Vagina (tissue), 2 donors: ENCODE measurements around the gene SPATA16. TPM values are rescaled to one million over a fixed set of nuclear protein-coding genes. Genes with fewer than 3 reads are reported as not detected.
A peak's percentile ranks its signal among the peaks of the same experiment; 100 is the strongest.

Experiments
- DNase-seq, 2 donors: peaks; one replicate each; pipeline ENCODE4 v3.0.0-alpha.2; 2017; ENCODE audit errors: extremely low spot score in 2 of 2
- H3K27ac ChIP-seq: fragments of 200-600 bp; sonication (generic); one replicate; pipeline ENCODE4 v1.5.1; 2019
- H3K27me3 ChIP-seq: fragments of 200-600 bp; sonication (generic); one replicate; pipeline ENCODE4 v1.5.1; 2019
- H3K36me3 ChIP-seq, 2 donors: fragments of 200-600 bp; sonication (generic); one replicate each; pipeline ENCODE4 v1.5.1; 2017 to 2019
- H3K4me1 ChIP-seq: fragments of 200-600 bp; sonication (generic); one replicate; pipeline ENCODE4 v1.5.1; 2019
- H3K4me3 ChIP-seq, 2 donors: fragments of 200-600 bp; sonication (generic); 1 replicate in 1 of 2; 2 replicates in 1 of 2; pipeline ENCODE4 v1.5.1; 2016 to 2019
- H3K9me3 ChIP-seq: fragments of 200-600 bp; sonication (generic); one replicate; pipeline ENCODE4 v1.5.1; 2019
- POLR2A ChIP-seq, 2 donors: fragments of 450-650 bp; IDR thresholded peaks; one replicate each; pipeline ENCODE4 v1.6.1; 2017; ENCODE audit warnings: antibody characterized with exemption in 2 of 2, mild to moderate bottlenecking in 2 of 2, moderate library complexity in 2 of 2
- POLR2AphosphoS5 ChIP-seq, 2 donors: sonication (generic); formaldehyde crosslinking; IDR thresholded peaks; one replicate each; pipeline ENCODE4 v1.9.0; 2017; ENCODE audit warnings: antibody characterized with exemption in 2 of 2, mild to moderate bottlenecking in 2 of 2, low read depth in 1 of 2; ENCODE audit not compliant: insufficient read depth in 1 of 2
- intact Hi-C: fragments of 100-400 bp; cut with DNase I; formaldehyde crosslinking; loops from one replicate; pipeline ENCODE4 v1.15.1; 2023
- total RNA-seq: library from RNA; depleted of rRNA; stranded (reverse); fragments of >200 nt; gene quantifications from one replicate; pipeline ENCODE4 v1.2.3, GENCODE V29; 2016
- TF ChIP-seq, protein P1 (sequence below), 3 experiments: fragments of 450-650 bp in 2 of 3; fragments of 200-600 bp in 1 of 3; sonication (generic) in 1 of 3; IDR thresholded peaks; one replicate each; pipeline ENCODE4 v1.5.1; 2017 to 2019; ENCODE audit warnings: antibody characterized with exemption in 3 of 3, mild to moderate bottlenecking in 2 of 3, moderate library complexity in 2 of 3

The SPATA16 gene
- total RNA-seq, 1 donor from 2014 or later = not detected

DNA sequence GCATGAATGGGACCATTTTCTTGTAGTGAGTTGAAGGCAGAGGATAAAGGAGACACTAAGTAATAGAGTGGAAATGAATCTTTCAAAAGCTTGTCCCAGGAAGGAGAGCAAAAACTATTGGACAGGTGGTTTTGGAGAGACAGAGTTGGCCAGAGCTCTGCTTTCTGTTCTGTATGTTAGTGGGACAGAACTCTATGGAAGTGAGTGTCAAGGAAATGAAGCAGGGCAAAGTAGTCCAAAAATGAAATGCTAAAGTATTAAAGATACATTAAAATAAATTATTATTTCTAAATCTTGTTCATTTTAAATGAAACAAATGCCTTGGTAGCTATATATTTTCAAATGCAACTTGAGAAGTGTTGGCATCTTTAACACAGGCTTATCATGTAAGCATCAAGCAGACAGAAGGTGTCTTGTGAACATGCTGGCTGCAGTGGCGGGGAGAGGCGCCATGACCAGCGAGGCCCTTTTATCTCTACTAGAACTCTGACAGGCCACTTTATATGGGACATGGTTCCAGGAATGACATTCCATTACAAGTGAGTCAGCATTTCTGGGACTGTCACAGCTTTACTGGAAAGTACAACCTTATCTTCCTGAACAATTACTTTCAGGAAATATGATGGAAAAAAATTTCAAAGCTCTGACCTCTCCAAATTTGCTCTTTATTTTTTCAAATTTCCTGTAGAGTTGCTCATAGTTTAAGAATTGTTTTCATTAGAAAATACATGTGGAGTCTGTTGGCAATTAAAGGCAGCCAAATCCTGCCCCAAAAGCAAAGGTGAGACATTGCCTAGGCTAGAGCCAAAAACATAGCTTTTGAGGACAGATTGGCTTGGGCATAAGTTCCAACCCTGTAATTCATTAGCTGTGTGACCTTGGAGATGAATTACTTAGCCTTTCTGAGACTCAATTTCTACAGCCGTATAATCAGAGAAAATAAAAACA lies 284.0 kb downstream of the SPATA16 start:
- TF ChIP-seq POLR2AphosphoS5 (IDR thresholded peaks at IDR 0.05; ENCODE audit: insufficient read depth in 1 of 2, low read depth in 1 of 2) (peak in 1 of 2 donors; percentile 89), POLR2A (IDR thresholded peaks at IDR 0.05) (no peak)

DNA sequence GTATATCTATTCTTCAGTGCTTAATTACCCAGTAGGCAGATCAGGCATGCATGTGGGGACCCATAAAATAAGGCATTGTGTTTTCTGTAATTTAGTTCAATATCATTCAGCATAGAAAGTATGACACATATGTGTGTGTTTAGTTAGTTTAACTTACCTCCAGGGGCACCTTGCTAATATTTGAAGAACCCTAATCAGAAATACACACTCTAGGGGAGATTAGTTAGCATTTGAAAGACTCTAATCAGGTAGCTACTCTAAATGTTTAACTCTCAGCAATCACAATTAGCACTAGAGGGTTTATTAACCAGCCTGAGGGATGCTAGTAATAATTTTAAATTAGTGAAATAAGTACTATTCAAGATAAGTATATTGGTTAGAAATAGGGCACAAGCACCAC lies 286.0 kb downstream of the SPATA16 start:
- DNase-seq = no peak
- no peak for TF ChIP-seq POLR2AphosphoS5 (IDR thresholded peaks at IDR 0.05; ENCODE audit: insufficient read depth in 1 of 2, low read depth in 1 of 2)
- TF ChIP-seq, protein P1, sequence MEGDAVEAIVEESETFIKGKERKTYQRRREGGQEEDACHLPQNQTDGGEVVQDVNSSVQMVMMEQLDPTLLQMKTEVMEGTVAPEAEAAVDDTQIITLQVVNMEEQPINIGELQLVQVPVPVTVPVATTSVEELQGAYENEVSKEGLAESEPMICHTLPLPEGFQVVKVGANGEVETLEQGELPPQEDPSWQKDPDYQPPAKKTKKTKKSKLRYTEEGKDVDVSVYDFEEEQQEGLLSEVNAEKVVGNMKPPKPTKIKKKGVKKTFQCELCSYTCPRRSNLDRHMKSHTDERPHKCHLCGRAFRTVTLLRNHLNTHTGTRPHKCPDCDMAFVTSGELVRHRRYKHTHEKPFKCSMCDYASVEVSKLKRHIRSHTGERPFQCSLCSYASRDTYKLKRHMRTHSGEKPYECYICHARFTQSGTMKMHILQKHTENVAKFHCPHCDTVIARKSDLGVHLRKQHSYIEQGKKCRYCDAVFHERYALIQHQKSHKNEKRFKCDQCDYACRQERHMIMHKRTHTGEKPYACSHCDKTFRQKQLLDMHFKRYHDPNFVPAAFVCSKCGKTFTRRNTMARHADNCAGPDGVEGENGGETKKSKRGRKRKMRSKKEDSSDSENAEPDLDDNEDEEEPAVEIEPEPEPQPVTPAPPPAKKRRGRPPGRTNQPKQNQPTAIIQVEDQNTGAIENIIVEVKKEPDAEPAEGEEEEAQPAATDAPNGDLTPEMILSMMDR (IDR thresholded peaks at IDR 0.05) = no peak
- no peak for TF ChIP-seq POLR2A (IDR thresholded peaks at IDR 0.05)
- no peaks in the 10 kb centered on the region for H3K27me3 ChIP-seq
- no peaks in the 10 kb centered on the region for H3K9me3 ChIP-seq
- H3K27ac ChIP-seq = no peak overlapping the region
- no peak overlapping the region for H3K4me3 ChIP-seq
- no peaks in the 10 kb centered on the region for H3K4me1 ChIP-seq
- no peaks in the 10 kb centered on the region for H3K36me3 ChIP-seq
- intact Hi-C loops = no loop called here

More for the DNA sequence above, 284.0 kb downstream of the SPATA16 start:
- DNase-seq = no peak
- H3K27ac ChIP-seq = no peak overlapping the region
- intact Hi-C loops = no loop called here
- no peaks in the 10 kb centered on the region for H3K4me1 ChIP-seq
- H3K9me3 ChIP-seq = no peaks in the 10 kb centered on the region
- no peaks in the 10 kb centered on the region for H3K36me3 ChIP-seq
- no peak overlapping the region for H3K4me3 ChIP-seq
- no peaks in the 10 kb centered on the region for H3K27me3 ChIP-seq

DNA sequence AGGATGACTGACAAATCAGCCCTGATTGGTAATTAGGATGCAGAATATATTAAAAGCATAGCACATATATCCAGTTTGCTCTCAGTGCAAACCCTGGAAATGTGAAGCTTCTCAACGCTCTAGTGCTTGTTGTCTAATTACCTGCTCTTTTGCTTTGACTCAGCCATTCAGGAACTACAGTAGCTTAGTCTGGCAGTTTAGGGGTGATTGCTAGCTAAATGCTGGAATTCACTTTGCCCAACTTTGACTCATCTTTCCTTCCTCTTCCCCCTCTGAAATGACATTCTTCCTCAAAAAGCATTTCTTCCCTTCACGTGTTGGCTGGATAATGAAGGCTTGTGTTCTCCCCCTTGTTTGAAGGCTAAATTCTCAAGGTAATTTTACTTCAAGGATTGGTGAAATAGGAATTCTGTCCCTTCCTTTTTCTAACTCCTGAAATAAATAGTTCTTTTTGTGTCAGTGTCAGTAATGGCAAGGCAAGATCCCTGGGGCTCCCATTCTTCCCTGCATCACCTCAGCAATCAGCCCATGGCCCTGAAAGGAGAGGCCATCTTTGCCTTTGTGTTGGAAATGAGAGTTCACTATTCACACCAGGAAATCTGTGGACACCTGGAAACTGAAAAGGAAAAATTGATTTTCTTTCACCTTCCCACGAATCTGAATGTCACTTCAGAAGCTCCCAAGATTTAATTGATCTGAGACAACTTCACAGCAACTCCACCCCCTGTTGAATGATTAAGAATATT lies 286.9 kb downstream of the SPATA16 start:
- no peaks in the 10 kb centered on the region for H3K9me3 ChIP-seq
- intact Hi-C loops = no loop called here
- no peaks in the 10 kb centered on the region for H3K36me3 ChIP-seq
- H3K4me1 ChIP-seq = no peaks in the 10 kb centered on the region
- TF ChIP-seq, protein P1 (IDR thresholded peaks at IDR 0.05) = no peak
- TF ChIP-seq POLR2AphosphoS5 (IDR thresholded peaks at IDR 0.05; ENCODE audit: insufficient read depth in 1 of 2, low read depth in 1 of 2) (no peak), POLR2A (IDR thresholded peaks at IDR 0.05) (no peak)
- DNase-seq = no peak
- H3K27me3 ChIP-seq = no peaks in the 10 kb centered on the region
- no peak overlapping the region for H3K4me3 ChIP-seq
- no peak overlapping the region for H3K27ac ChIP-seq

DNA sequence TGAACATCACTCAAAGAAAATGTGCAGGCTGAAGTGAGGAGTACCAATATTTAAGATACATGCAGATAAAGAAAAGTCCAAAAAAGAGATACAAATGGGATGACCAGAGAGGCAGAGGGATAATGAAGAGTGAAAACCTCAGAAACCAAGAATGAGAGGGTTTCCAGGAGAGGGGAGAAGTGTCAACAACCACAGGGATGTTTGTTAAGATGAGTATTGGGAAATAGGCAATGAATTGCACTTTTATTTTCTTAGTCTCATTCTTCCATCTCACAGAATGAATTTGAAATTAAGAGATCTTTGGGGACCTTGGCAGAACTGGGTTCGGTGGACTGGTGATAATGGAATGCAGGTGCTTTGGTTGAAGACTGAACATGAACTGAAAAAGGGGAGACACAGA lies 288.0 kb downstream of the SPATA16 start:
- H3K36me3 ChIP-seq = no peaks in the 10 kb centered on the region
- H3K27me3 ChIP-seq = no peaks in the 10 kb centered on the region
- no peaks in the 10 kb centered on the region for H3K9me3 ChIP-seq
- no peak overlapping the region for H3K27ac ChIP-seq
- intact Hi-C loops = no loop called here
- no peak overlapping the region for H3K4me3 ChIP-seq
- TF ChIP-seq, protein P1 (IDR thresholded peaks at IDR 0.05) = no peak
- TF ChIP-seq POLR2A (IDR thresholded peaks at IDR 0.05) (no peak), POLR2AphosphoS5 (IDR thresholded peaks at IDR 0.05; ENCODE audit: insufficient read depth in 1 of 2, low read depth in 1 of 2) (no peak)
- DNase-seq = no peak
- no peaks in the 10 kb centered on the region for H3K4me1 ChIP-seq

DNA sequence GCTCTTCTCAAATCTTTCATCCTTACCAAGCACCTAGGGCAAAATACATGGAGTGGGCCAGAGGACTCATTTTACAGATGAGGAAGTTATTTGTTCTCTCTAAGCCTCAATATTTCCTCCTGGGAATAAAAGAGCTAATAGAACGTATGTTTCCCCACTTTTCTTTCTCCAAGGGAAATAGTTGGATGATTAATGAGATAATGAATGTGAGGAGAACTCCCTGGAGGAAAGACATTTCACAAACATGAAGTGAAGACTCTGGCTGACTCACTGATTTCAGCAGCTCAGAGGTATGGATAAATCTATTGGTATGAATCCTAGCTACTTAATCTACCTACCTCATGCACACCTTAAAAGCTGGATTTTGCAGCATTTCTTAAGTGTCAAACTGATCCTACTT lies 292.1 kb downstream of the SPATA16 start:
- intact Hi-C loops = no loop called here
- H3K36me3 ChIP-seq = no peaks in the 10 kb centered on the region
- no peak overlapping the region for H3K4me3 ChIP-seq
- H3K9me3 ChIP-seq = no peaks in the 10 kb centered on the region
- TF ChIP-seq, protein P1 (IDR thresholded peaks at IDR 0.05) = no peak
- TF ChIP-seq POLR2AphosphoS5 (IDR thresholded peaks at IDR 0.05; ENCODE audit: insufficient read depth in 1 of 2, low read depth in 1 of 2) (no peak), POLR2A (IDR thresholded peaks at IDR 0.05) (no peak)
- DNase-seq = no peak
- H3K4me1 ChIP-seq = no peaks in the 10 kb centered on the region
- no peak overlapping the region for H3K27ac ChIP-seq
- H3K27me3 ChIP-seq = no peaks in the 10 kb centered on the region
